ENCODE data around the gene RGPD4.

Gene RGPD4

DNA sequence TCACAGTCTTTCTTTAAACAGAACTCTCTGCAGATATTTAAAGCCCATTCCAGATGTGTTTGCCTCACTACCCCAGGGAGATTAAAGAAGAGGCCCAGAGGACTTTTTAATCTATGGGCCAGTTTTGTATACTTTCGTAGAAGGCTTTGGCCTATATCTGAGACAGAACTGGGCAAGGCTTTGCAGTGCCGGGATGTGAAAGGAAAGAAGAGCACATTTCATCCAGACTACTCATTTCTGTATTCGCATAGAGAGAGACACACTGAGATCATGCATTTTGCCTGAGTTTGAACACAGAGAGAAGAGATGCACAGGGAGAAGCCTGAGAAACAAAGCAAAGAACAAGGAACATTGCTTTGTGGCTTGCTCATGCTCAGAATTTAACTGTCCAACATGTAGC lies 104.7 kb downstream of the RGPD4 start:
- DNase-seq = no peak

DNA sequence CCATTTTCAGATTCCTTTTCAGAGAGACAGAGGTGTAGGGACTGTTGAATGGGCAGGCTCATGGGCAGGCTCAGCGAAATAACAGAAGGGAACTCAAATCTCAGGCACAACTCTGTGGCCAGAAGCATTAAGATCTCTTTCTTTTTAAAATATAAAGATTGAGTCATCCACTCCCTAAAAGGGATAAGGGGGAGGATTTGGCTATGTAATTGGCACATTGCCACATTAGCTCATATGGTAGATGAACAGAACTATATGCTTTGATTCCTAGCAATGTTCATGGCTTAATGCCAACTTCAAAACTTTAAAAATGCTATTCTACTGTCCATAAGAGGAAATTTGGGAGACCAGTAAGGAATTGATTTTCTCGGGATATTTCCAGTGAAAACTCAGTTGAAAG lies 105.8 kb downstream of the RGPD4 start:
- DNase-seq = peak; percentile 88

DNA sequence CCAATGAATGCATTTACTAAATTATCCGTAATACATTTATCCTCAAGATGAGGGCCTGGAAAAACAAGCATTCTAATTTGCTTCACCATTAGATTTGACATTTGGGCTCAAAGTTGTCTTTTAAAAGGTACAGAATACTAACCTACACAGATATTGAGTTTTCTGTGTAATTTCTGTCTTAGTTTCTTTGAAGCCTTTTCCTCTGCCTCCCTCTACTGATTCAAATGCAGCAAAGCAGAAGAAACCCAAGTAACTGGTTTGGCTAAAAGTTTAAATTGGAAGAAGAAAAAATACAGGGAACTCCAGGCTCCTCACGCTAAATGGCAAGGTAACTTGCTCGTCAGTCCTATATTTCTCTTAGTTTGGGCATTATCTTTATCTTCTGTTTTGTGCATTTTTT lies 106.3 kb downstream of the RGPD4 start:
- peak; percentile 43 for DNase-seq

DNA sequence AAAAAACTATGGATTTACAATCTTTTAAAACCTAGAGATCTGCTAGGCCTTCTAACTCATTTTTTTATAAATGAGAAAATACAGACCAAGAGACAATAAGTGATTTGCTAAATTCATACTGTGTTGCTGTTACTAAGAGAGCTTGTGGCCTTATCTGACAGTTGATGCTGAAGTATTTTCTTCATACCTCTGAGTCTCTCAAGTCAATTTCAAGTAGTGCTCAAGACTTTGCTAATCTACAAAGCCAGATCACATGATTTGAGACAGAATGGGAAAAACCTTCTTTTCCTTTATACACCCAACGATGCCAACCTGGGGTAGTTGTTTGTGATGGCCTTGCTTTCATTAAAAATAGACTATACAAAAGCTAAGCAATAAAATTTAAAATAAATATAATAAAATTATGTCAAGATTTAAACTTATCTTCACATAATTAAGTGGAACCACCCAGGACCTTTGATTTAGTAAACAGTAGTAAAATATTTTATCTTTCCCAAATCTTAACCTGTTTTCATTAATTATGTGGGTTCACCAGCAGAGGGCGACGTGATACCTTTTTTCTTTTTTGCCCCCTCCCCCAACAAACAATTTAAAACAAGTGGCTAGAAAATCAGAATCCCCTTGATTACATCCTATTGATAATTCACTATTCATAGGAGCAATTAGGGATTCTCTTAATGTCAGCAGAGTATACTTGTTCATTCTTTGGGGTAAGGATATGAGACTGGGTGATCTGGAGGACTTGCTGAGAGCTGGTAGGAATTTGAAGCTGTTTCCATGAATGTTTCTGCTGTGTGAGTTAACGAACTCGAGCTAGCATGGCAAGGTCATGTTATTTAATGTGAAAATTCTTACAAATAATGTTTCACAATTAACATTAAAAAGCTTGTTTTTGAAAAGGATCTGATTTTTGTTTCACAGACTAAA lies 110.0 kb downstream of the RGPD4 start:
- no peak for DNase-seq
